Mammary epithelial cell (primary cell): ENCODE measurements around the gene USP47.

ENCODE experiments used
- CTCF ChIP-seq, 2 donors: IDR thresholded peaks in 1 of 2; conservative IDR thresholded peaks in 1 of 2; 2 replicates each; pipeline ENCODE4 v1.5.1; 2011 to 2012; ENCODE audit warnings: inconsistent platforms in 2 of 2, low read length in 2 of 2, mild to moderate bottlenecking in 2 of 2, control low read depth in 1 of 2, low read depth in 1 of 2; ENCODE audit not compliant: insufficient read depth in 1 of 2; ENCODE audit errors: extremely low read depth in 1 of 2
- EZH2 ChIP-seq: IDR thresholded peaks from 2 replicates; pipeline ENCODE4 v1.6.1; 2012; ENCODE audit warnings: low read length, inconsistent platforms, borderline replicate concordance

GRCh38 chr11:11982975-11983374, 141.2 kb downstream of the USP47 start:
- TF ChIP-seq CTCF (conservative IDR thresholded peaks at IDR 0.05 in 1 of 2, IDR thresholded peaks at IDR 0.05 in 1 of 2; ENCODE audit: extremely low read depth in 1 of 2, insufficient read depth in 1 of 2, low read depth in 1 of 2, low read length in 2 of 2) = no peak
- TF ChIP-seq EZH2 = no peak
